ENCODE data around the gene NKX1-2.

DNA sequence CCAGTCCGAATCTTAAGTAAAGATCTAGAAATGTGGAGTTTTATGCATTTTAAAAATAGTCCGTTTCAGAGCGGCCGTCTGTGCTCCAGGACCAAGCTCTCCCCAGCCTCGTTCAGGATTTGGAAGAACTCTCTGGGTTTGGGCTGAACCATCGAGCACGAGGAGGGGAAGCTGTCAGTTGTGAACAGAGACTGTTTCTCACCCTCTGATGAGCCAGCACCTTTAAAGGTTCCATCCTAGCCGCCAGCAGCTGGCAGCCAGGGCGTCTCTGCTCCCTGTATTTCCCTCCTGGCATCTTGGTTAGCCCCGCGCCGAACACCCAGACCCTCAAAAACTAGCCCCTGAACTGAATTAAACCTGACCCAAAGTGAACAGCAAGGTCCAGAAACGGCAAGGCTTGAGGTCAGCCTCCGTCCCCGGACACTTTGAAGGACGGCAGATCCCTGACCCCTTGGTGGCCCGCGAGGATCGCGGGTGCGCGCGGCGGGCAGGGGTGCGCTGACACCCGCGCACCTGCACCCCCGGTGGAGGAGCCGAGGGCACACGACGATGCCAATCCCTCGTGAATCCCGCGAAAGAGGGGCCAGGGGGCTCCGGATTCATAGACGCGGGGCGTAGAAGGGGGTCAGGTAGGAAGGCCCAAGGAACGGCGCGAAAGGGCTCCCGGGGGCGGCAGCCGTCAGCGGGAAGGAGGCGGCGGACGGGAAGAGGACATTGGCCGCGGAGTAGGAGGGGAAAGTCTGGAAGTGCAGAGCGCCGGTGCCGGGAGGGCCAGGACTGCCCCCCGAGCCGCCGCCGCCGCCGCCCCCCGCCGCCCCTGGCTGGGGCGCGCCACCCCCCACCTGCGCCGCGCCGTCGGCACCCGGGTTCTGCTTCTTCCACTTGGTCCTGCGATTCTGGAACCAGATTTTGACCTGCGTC lies 2.7 kb downstream of the NKX1-2 start:
- TF ChIP-seq ZNF621 (tag by site-specific recombination; IDR thresholded peaks at IDR 0.05) (no peak), CTCF (tag by site-specific recombination; IDR thresholded peaks at IDR 0.05) (no peak), YY2 (tag by site-specific recombination; IDR thresholded peaks at IDR 0.05) (no peak), KLF9 (tag by site-specific recombination; IDR thresholded peaks at IDR 0.05; ENCODE audit: low read depth) (no peak), ZNF274 (IDR thresholded peaks at IDR 0.05; ENCODE audit: low read length) (no peak), ZNF274 (tag by site-specific recombination; IDR thresholded peaks at IDR 0.05; ENCODE audit: borderline replicate concordance) (no peak), ZNF16 (tag by site-specific recombination; IDR thresholded peaks at IDR 0.05; ENCODE audit: low read depth) (no peak)
